ENCODE results near the gene LAMC2. TPM values are rescaled to one million over a fixed set of nuclear protein-coding genes. Genes with fewer than 3 reads are reported as not detected.

The LAMC2 gene
- total RNA-seq, 1 experiment from 2014 or later: 0.11 TPM

DNA sequence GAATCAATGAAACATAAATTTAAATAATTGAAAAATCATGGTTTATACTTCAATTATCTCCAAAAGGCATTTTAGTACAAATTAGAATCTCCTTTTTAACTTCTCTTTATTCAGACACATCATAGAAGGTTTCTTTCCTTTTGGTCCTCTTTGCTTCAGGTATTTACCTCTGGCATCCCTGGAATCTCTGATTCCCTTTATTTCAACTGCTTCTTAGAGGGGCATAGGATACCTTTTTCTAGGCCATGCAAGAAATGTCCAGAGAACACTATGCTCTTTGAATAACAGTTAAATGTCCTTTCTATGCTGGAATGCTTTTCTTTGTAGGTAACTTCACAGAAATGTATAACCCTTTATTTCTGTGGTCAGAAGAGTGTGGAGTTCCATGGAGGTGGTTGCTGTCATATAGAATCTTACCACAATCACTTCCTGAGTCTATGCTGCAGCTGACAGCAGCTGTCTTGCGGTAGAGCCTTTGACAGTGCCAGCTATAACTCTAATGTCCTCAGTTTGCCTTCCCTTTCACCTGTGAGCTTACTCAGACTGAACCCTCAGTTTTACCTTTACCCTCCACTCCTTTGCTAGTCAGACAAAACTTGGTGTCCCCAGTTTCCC lies 8.6 kb downstream of the LAMC2 start:
- intact Hi-C loops (cut with micrococcal nuclease; ENCODE audit: unreplicated experiment): no loop called here

DNA sequence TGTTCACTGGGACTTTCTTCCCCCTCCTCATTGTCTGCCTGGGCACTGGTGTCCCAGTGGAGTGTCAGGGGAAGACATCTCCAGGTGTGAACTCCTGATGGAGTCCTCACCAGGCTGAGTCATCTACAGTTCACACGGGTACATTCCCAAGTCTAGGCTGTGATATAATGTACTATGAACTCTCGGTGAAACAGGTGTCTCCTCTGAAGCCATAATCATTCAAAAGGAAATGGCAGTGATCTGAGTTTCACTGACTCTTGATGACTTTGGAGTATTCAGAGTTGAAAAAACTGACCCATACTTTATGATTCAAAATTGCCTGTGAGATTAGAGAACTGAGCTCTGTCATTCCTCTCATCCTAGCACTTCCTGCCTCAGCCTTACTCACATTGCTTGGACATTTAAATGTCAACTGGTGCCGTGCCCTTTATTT lies 9.1 kb downstream of the LAMC2 start:
- H3K36me3 ChIP-seq (ENCODE audit: insufficient read depth, low read length, poor library complexity, severe bottlenecking): no peaks in the 10 kb centered on the region
- no peak for DNase-seq (ENCODE audit: low spot score)
- BruUV-seq (replicated peaks): no TSS peak
- no peak overlapping the region for H3K27ac ChIP-seq (ENCODE audit: low read depth, low read length, poor library complexity, severe bottlenecking)
- H3K9me3 ChIP-seq (ENCODE audit: low read depth, low read length, poor library complexity, severe bottlenecking): no peaks in the 10 kb centered on the region
- no peaks in the 10 kb centered on the region for H3K27me3 ChIP-seq (replicated peaks; ENCODE audit: insufficient read depth, low read depth, low read length, poor library complexity)
- H3K4me1 ChIP-seq (ENCODE audit: insufficient read depth, low read length, poor library complexity, severe bottlenecking): no peaks in the 10 kb centered on the region
- TF ChIP-seq EZH2 (IDR thresholded peaks at IDR 0.05; ENCODE audit: borderline replicate concordance, low read depth, low read length, poor library complexity, severe bottlenecking): no peak
- TF ChIP-seq, protein P1, sequence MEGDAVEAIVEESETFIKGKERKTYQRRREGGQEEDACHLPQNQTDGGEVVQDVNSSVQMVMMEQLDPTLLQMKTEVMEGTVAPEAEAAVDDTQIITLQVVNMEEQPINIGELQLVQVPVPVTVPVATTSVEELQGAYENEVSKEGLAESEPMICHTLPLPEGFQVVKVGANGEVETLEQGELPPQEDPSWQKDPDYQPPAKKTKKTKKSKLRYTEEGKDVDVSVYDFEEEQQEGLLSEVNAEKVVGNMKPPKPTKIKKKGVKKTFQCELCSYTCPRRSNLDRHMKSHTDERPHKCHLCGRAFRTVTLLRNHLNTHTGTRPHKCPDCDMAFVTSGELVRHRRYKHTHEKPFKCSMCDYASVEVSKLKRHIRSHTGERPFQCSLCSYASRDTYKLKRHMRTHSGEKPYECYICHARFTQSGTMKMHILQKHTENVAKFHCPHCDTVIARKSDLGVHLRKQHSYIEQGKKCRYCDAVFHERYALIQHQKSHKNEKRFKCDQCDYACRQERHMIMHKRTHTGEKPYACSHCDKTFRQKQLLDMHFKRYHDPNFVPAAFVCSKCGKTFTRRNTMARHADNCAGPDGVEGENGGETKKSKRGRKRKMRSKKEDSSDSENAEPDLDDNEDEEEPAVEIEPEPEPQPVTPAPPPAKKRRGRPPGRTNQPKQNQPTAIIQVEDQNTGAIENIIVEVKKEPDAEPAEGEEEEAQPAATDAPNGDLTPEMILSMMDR (conservative IDR thresholded peaks at IDR 0.05; ENCODE audit: low read depth, low read length): no peak
- intact Hi-C loops (cut with micrococcal nuclease; ENCODE audit: unreplicated experiment): no loop called here
- H3K4me3 ChIP-seq (ENCODE audit: low read depth, low read length, poor library complexity, severe bottlenecking): no peak overlapping the region
- CTCF ChIA-PET: no interaction called here
- POLR2A ChIA-PET (ENCODE audit: low non-redundant PET): no interaction called here

More for the DNA sequence above, 8.6 kb downstream of the LAMC2 start:
- Histone ChIP-seq H3K36me3 (ENCODE audit: insufficient read depth, low read length, poor library complexity, severe bottlenecking) (no peaks in the 10 kb centered on the region), H3K4me1 (ENCODE audit: insufficient read depth, low read length, poor library complexity, severe bottlenecking) (no peaks in the 10 kb centered on the region), H3K9me3 (ENCODE audit: low read depth, low read length, poor library complexity, severe bottlenecking) (no peaks in the 10 kb centered on the region), H3K27ac (ENCODE audit: low read depth, low read length, poor library complexity, severe bottlenecking) (no peak overlapping the region), H3K27me3 (replicated peaks; ENCODE audit: insufficient read depth, low read depth, low read length, poor library complexity) (no peaks in the 10 kb centered on the region), H3K4me3 (ENCODE audit: low read depth, low read length, poor library complexity, severe bottlenecking) (no peak overlapping the region)
- TF ChIP-seq EZH2 (IDR thresholded peaks at IDR 0.05; ENCODE audit: borderline replicate concordance, low read depth, low read length, poor library complexity, severe bottlenecking): no peak
- TF ChIP-seq, protein P1 (conservative IDR thresholded peaks at IDR 0.05; ENCODE audit: low read depth, low read length): no peak
- DNase-seq (ENCODE audit: low spot score): no peak
- ChIA-PET POLR2A (ENCODE audit: low non-redundant PET) (no interaction called here), CTCF (no interaction called here)
- no TSS peak for BruUV-seq (replicated peaks)

DNA sequence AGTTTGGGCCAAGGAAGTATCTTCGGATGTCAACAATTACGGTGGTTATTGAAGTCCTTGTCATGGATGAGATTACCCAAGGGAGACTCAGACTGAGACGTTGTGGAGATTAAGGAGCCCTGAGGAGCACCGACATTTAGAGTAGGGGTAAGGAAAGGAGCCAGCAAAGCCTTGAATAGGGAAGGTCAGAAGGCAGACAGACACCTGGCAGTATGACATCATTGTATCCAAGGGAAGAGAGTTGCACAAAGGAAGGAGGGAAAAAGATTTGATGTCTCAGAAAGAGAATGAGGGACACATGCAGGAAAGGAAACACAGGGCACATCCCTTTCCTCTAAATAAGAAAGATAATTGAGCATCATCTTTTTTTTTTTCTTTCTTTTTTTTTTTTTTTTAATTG lies 11.7 kb downstream of the LAMC2 start:
- no peak for DNase-seq (ENCODE audit: low spot score)
- CTCF ChIA-PET: no interaction called here

More for the DNA sequence above, 11.7 kb downstream of the LAMC2 start:
- Histone ChIP-seq H3K36me3 (ENCODE audit: insufficient read depth, low read length, poor library complexity, severe bottlenecking) (no peaks in the 10 kb centered on the region), H3K27ac (ENCODE audit: low read depth, low read length, poor library complexity, severe bottlenecking) (no peak overlapping the region), H3K27me3 (replicated peaks; ENCODE audit: insufficient read depth, low read depth, low read length, poor library complexity) (no peaks in the 10 kb centered on the region), H3K4me3 (ENCODE audit: low read depth, low read length, poor library complexity, severe bottlenecking) (no peak overlapping the region), H3K4me1 (ENCODE audit: insufficient read depth, low read length, poor library complexity, severe bottlenecking) (no peaks in the 10 kb centered on the region), H3K9me3 (ENCODE audit: low read depth, low read length, poor library complexity, severe bottlenecking) (no peaks in the 10 kb centered on the region)
- intact Hi-C loops (cut with micrococcal nuclease; ENCODE audit: unreplicated experiment): no loop called here
- TF ChIP-seq EZH2 (IDR thresholded peaks at IDR 0.05; ENCODE audit: borderline replicate concordance, low read depth, low read length, poor library complexity, severe bottlenecking): no peak
- TF ChIP-seq, protein P1 (conservative IDR thresholded peaks at IDR 0.05; ENCODE audit: low read depth, low read length): no peak
- no TSS peak for BruUV-seq (replicated peaks)
- POLR2A ChIA-PET (ENCODE audit: low non-redundant PET): no interaction called here

Data from A673 (cell line).